Epithelial cell of alveolus of lung (primary cell): ENCODE measurements around the gene PYDC1. TPM values are rescaled to one million over a fixed set of nuclear protein-coding genes. Genes with fewer than 3 reads are reported as not detected.

ENCODE experiments used
- total RNA-seq: library from RNA; depleted of rRNA; stranded (reverse); fragments of >200 nt; gene quantifications from 2 replicates; pipeline ENCODE4 v1.2.1, GENCODE V29; 2015

PYDC1 gene
- total RNA-seq, result not detected in 2 replicates

DNA sequence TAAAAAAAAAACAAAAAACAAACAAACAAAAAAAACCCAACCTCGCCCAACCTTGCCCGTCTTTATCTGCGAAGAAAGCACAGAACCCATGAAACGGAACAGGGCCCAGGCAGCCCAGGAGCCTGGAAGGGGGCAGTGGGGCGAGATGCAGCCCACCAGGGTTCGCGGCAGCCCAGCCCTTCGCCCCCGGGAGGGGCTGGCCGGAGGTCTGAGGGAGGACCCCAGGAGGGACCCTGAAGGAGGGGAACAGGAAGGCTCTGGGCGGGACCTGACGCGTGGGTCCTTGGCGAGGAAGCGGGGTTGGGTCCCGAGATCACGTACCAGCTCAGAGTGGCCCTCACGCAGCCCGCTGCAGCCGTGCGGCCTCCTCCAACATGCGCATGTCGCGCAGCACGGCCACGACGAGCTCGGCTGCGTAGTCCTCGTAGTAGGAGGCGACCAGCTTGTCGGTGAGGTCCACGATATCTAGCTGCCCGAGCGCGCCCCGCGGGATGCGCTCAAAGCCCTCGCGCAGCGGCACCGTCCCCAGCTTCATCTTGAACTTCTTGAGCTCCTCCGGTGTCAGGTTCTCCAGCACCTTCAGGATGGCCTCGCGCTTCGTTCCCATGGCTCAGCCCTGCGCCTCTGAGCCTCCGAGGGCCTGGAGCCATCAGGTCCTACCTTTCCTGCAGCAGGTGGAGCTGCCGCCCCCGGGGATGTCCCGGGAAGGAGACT, at the start of gene PYDC1:
PYDC1 (minus strand) TSS at position 714 of the 714 bp plus-strand sequence; CDS start at position 607, 107 bp downstream.

DNA sequence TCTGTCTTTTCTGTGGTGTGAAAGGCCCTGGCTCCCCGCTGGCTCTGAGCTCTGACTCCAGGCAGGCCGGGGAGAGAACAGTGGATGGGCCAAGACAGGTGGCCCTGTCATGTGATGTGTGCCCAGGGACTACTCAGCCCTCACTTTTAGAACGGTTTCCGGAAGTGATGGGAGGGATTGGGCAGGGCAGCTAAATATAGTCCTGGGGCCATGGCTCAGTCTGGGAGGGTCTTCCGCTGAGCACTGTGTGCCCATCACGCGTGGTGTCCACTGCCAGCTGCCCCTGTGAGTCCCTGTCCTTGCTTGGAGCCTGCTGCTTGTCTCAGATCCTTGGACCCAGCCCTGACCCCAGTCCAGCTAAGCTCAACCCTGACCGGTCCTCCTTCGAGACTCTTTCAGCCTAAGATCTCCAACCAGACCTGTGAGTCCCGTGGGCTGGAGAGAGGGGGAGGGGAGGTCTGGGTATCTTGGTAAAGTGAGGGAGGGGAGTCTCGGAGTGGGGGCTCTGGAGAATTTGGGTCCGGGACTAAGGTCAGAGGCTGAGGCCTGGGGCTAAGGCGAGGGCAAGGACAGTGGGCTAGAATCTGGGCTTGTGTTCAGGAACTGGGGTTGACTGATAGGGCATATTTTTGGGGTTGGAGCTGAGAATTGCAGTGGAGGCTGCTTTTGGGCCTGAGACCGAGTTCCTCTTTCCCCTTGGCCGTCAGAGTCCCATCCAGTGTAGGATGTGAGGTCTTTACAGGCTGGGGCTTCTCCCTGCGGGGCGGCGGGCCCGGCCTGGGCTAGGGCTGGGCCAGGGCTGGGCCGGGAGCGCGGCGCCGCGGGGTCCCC, 2.8 kb downstream of the PYDC1 start, which contains the start of gene TRIM72:
TRIM72 (plus strand) TSS at position 243 of the 831 bp plus-strand sequence. CDS start 620 bp downstream, outside the sequence.

GRCh38 chr16:31202414-31203375, 14.2 kb downstream of the PYDC1 start, which contains the start of gene PYCARD:
TSS of gene PYCARD (minus strand) at chr16:31202760. CDS start at chr16:31202690, 70 bp downstream.

DNA sequence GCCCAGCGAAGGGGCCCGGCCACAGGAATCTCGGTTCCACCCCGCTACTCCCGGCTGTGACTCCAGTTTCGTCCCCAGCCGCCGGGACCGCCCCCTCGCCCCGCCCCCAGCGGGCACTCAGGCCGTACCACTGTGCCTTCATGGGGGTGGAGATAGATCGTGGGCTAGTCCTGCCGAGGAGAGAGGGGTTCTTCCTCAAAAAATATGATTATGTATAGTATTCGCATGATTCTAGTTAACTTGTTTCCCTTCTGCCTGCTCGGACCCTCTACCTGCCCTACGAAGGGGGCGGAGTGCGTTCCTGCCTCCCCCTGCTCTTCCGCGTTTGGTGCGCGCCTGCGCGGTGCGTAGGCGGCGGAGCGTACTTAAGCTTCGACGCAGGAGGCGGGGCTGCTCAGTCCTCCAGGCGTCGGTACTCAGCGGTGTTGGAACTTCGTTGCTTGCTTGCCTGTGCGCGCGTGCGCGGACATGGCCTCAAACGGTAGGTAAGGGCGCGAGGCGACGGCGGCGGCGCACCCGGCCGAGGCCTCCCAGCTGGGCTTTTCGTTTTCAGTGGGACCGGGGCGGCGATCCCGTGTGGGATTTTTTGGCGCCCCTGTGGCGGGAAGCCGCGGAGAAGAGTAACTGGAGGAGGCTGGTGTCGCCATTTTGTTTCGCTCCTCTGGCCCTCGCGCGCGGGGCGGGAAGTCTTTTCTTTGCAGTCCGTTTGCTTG, 37.0 kb downstream of the PYDC1 start, which contains the start of gene FUS:
FUS (plus strand) TSS at position 393 of the 713 bp plus-strand sequence; CDS start at position 469, 76 bp downstream.

Other genes starting within 250 kb of the PYDC1 start
- gene HSD3B7, start 231.9 kb downstream of the PYDC1 start, total RNA-seq, result 13.2 and 22.6 TPM in 2 replicates
- gene STX1B, start 206.5 kb downstream of the PYDC1 start, total RNA-seq, result 0.91 and 7.0 TPM in 2 replicates
- gene STX4, start 183.6 kb downstream of the PYDC1 start, total RNA-seq, result 15.5 and 21.8 TPM in 2 replicates
- gene ZNF668, start 142.9 kb downstream of the PYDC1 start, total RNA-seq, result 10.5 and 15.1 TPM in 2 replicates
- 10.0 and 17.1 TPM in 2 replicates for gene ZNF646, start 142.7 kb downstream of the PYDC1 start, total RNA-seq
- 0.52 and 8.1 TPM in 2 replicates for gene PRSS53, start 128.2 kb downstream of the PYDC1 start, total RNA-seq
- 269 and 310 TPM in 2 replicates for gene VKORC1, start 122.3 kb downstream of the PYDC1 start, total RNA-seq
- gene BCKDK, start 108.7 kb downstream of the PYDC1 start, total RNA-seq, result 80.2 and 85.1 TPM in 2 replicates
- 22.1 and 43.8 TPM in 2 replicates for gene KAT8, start 99.5 kb downstream of the PYDC1 start, total RNA-seq
- gene PRSS8, start 81.4 kb downstream of the PYDC1 start, total RNA-seq, result 4.1 TPM in 1 of 2 replicates, not detected in the other
- 0.13 TPM in 1 of 2 replicates, not detected in the other for gene PRSS36, start 67.1 kb downstream of the PYDC1 start, total RNA-seq
- gene FUS, start 37.0 kb downstream of the PYDC1 start, total RNA-seq, result 49.5 and 60.5 TPM in 2 replicates
- gene PYCARD, start 14.4 kb downstream of the PYDC1 start, total RNA-seq, result 54.6 and 86.6 TPM in 2 replicates
- gene TRIM72, start 3.0 kb downstream of the PYDC1 start, total RNA-seq, result 0.40 TPM in 1 of 2 replicates, not detected in the other
- not detected in 2 replicates for gene ITGAM, start 42.8 kb upstream of the PYDC1 start, total RNA-seq
- gene ITGAX, start 138.0 kb upstream of the PYDC1 start, total RNA-seq, result not detected in 2 replicates
- gene ITGAD, start 176.2 kb upstream of the PYDC1 start, total RNA-seq, result not detected in 2 replicates
- not detected in 2 replicates for gene COX6A2, start 211.2 kb upstream of the PYDC1 start, total RNA-seq
- gene ZNF843, start 225.7 kb upstream of the PYDC1 start, total RNA-seq, result 0.26 and 2.5 TPM in 2 replicates
- 8.8 and 8.9 TPM in 2 replicates for gene ARMC5, start 242.4 kb upstream of the PYDC1 start, total RNA-seq